ENCODE measurements around the gene JAK1.

JAK1 gene

DNA sequence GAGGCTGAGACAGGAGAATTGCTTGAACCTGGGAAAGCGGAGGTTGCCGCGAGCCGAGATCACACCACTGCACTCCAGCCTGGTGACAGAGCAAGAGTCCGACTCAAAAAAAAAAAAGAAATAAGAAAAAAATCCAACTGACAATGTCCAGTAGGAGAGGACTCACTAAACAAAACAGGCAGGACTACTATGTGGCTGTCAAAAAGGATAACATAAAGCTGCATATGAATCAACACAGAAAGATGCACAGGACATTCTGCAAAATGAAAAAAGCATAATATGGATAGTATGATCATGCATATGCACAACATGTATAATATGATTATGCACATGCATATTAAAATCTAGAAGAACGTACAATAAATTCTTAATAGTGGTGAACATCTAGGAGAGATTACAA is 80.7 kb downstream of the JAK1 start:
- TF ChIP-seq FOXM1 (IDR thresholded peaks at IDR 0.05; ENCODE audit: borderline replicate concordance, low read depth) (no peak), EGR1 (IDR thresholded peaks at IDR 0.05) (no peak), TAF1 (IDR thresholded peaks at IDR 0.05; ENCODE audit: low read depth) (no peak), RAD21 (IDR thresholded peaks at IDR 0.05; ENCODE audit: low read depth) (no peak), CEBPB (IDR thresholded peaks at IDR 0.05) (no peak), MAX (IDR thresholded peaks at IDR 0.05) (no peak), EP300 (IDR thresholded peaks at IDR 0.05; ENCODE audit: borderline replicate concordance) (no peak), REST (IDR thresholded peaks at IDR 0.05; ENCODE audit: low read depth) (no peak), USF1 (IDR thresholded peaks at IDR 0.05) (no peak), YY1 (IDR thresholded peaks at IDR 0.05; ENCODE audit: low read depth) (no peak), ZBTB7A (IDR thresholded peaks at IDR 0.05; ENCODE audit: low read depth) (no peak), TEAD4 (IDR thresholded peaks at IDR 0.05) (no peak), CREB1 (IDR thresholded peaks at IDR 0.05; ENCODE audit: low read depth) (no peak)

GRCh38 chr1:64884261-64885040 is 81.9 kb downstream of the JAK1 start:
- TF ChIP-seq ZBTB7A (IDR thresholded peaks at IDR 0.05; ENCODE audit: low read depth) = no peak
- no peak for TF ChIP-seq USF1 (IDR thresholded peaks at IDR 0.05)
- TF ChIP-seq EP300 (IDR thresholded peaks at IDR 0.05; ENCODE audit: borderline replicate concordance) = no peak
- TF ChIP-seq TCF12 (IDR thresholded peaks at IDR 0.05; ENCODE audit: low read depth) = no peak
- no peak for TF ChIP-seq REST (IDR thresholded peaks at IDR 0.05; ENCODE audit: low read depth)
- no peak for TF ChIP-seq RAD21 (IDR thresholded peaks at IDR 0.05; ENCODE audit: low read depth)
- no peak for TF ChIP-seq MAX (IDR thresholded peaks at IDR 0.05)
- no peak for TF ChIP-seq TEAD4 (IDR thresholded peaks at IDR 0.05)
- no peak for TF ChIP-seq YY1 (IDR thresholded peaks at IDR 0.05; ENCODE audit: low read depth)
- no peak for TF ChIP-seq CEBPB (IDR thresholded peaks at IDR 0.05)
- TF ChIP-seq EGR1 (IDR thresholded peaks at IDR 0.05) = no peak
- no peak for TF ChIP-seq FOXM1 (IDR thresholded peaks at IDR 0.05; ENCODE audit: borderline replicate concordance, low read depth)
- TF ChIP-seq NFIC (IDR thresholded peaks at IDR 0.05) = no peak
- TF ChIP-seq CREB1 (IDR thresholded peaks at IDR 0.05; ENCODE audit: low read depth) = no peak
- TF ChIP-seq TAF1 (IDR thresholded peaks at IDR 0.05; ENCODE audit: low read depth) = no peak

DNA sequence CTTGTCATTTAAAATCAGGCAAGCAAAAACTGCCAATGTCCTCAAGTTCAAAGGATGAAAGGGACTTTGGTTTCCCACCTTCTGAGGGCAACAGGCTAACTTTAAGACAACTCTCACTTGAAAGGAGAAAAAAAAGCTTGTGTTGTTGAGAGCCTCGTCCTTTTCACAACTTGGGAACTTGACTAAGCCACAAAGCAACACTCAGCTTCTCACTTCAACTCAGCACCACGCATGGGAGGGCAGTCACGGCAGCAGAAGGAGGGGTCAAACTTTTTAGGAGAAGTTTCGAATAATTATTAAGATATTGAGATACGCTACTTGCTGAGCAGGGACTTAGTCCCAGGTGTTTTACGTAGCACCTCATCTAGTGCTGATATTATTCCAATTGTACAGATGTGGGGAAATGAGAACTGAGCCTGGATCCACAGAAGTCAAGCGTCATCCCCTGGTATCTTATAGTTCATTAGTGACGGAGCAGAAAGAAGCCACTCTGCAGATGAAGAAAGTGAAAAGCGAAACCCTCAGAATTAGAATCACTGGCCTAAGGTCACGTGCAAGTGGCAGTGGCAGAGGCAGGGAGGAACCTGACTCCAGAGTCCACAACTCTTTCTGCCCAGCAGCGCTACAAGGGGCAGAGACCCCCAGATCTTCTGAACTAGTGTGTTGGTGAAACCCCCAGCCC is 83.6 kb downstream of the JAK1 start:
- no peak for TF ChIP-seq TCF12 (IDR thresholded peaks at IDR 0.05; ENCODE audit: low read depth)
- no peak for TF ChIP-seq ZBTB7A (IDR thresholded peaks at IDR 0.05; ENCODE audit: low read depth)
- TF ChIP-seq MAX (IDR thresholded peaks at IDR 0.05) = no peak

DNA sequence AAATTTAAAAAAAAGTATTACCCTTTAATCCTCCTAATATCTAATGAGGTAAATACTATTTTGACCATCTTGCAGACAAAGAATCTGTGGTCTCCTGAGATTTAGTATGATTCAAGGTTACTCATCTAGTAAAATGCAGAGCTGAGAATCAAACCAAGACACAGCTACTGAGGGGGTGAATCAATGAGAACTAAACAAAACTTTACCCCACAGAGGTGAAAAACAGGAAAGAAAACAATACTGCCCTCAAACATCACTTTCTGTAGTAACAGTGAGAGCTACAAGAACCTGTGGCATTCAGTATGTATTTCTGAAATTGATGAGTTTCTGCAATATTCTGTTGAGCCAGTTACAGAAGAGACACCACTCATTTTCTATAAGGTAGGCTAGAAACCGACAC is 85.1 kb downstream of the JAK1 start:
- TF ChIP-seq ZBTB7A (IDR thresholded peaks at IDR 0.05; ENCODE audit: low read depth) (no peak), MAX (IDR thresholded peaks at IDR 0.05) (no peak), USF1 (IDR thresholded peaks at IDR 0.05) (no peak), REST (IDR thresholded peaks at IDR 0.05; ENCODE audit: low read depth) (no peak), TEAD4 (IDR thresholded peaks at IDR 0.05) (no peak), CEBPB (IDR thresholded peaks at IDR 0.05) (no peak), CREB1 (IDR thresholded peaks at IDR 0.05; ENCODE audit: low read depth) (no peak), TCF12 (IDR thresholded peaks at IDR 0.05; ENCODE audit: low read depth) (no peak)

Measured in Ishikawa (cell line).